HG03280 (cell line): Measurements from ENCODE around the gene TTC6.

ENCODE experiments used
- ATAC-seq: cut with Tn5 transposase; IDR thresholded peaks from one replicate; pipeline ENCODE4 v1.9.1; 2021; ENCODE audit warnings: mild to moderate bottlenecking, moderate library complexity; ENCODE audit not compliant: unreplicated experiment

The TTC6 gene

GRCh38 chr14:37618498-37619028, 23.1 kb downstream of the TTC6 start:
- no peak for ATAC-seq

- ATAC-seq = no peak
These were observed 25.4 kb downstream of the TTC6 start for GRCh38 chr14:37620856-37621255.

GRCh38 chr14:37622231-37622923, 26.9 kb downstream of the TTC6 start:
- no peak for ATAC-seq

GRCh38 chr14:37623426-37623951, 28.1 kb downstream of the TTC6 start:
- no peak for ATAC-seq

- ATAC-seq = no peak
These were observed 28.5 kb downstream of the TTC6 start for GRCh38 chr14:37623971-37624370.

- no peak for ATAC-seq
These were observed 30.5 kb downstream of the TTC6 start for GRCh38 chr14:37625597-37626595.

GRCh38 chr14:37637341-37637740, 41.9 kb downstream of the TTC6 start:
- ATAC-seq = no peak

- no peak for ATAC-seq
These were observed 43.2 kb downstream of the TTC6 start for GRCh38 chr14:37638599-37638998.

GRCh38 chr14:37641117-37641516, 45.7 kb downstream of the TTC6 start:
- ATAC-seq = no peak

GRCh38 chr14:37642125-37642524, 46.7 kb downstream of the TTC6 start:
- no peak for ATAC-seq

- ATAC-seq = no peak
These were observed 48.3 kb downstream of the TTC6 start for GRCh38 chr14:37643701-37644100.
